ENCODE results near the gene ANKS1B. TPM values are rescaled to one million over a fixed set of nuclear protein-coding genes. Genes with fewer than 3 reads are reported as not detected.

Gene ANKS1B
- total RNA-seq, 4 donors from 2014 or later: 16.6 to 62.6 (median 40.2) TPM

- no peak for DNase-seq
- Histone ChIP-seq H3K27me3 (no peaks in the 10 kb centered on the region), H3K36me3 (no peaks in the 10 kb centered on the region), H3K9me3 (no peaks in the 10 kb centered on the region), H3K4me3 (no peak overlapping the region), H3K27ac (no peak overlapping the region), H3K4me1 (no peaks in the 10 kb centered on the region)
- intact Hi-C loops (cut with DNase I; ENCODE audit: low total_unique reads): no loop called here
- TF ChIP-seq CTCF (IDR thresholded peaks at IDR 0.05): no peak
- no peak for TF ChIP-seq POLR2A (IDR thresholded peaks at IDR 0.05)
These were observed 132.1 kb downstream of the ANKS1B start for GRCh38 chr12:99852666-99853065.

- H3K36me3 ChIP-seq: no peaks in the 10 kb centered on the region
- DNase-seq: no peak
- H3K27ac ChIP-seq: no peak overlapping the region
- intact Hi-C loops (cut with DNase I; ENCODE audit: low total_unique reads): no loop called here
- no peaks in the 10 kb centered on the region for H3K4me1 ChIP-seq
- no peaks in the 10 kb centered on the region for H3K9me3 ChIP-seq
- no peak overlapping the region for H3K4me3 ChIP-seq
- TF ChIP-seq POLR2A (IDR thresholded peaks at IDR 0.05): no peak
- no peak for TF ChIP-seq CTCF (IDR thresholded peaks at IDR 0.05)
- no peaks in the 10 kb centered on the region for H3K27me3 ChIP-seq
These were observed 136.8 kb downstream of the ANKS1B start for GRCh38 chr12:99847936-99848335.

DNA sequence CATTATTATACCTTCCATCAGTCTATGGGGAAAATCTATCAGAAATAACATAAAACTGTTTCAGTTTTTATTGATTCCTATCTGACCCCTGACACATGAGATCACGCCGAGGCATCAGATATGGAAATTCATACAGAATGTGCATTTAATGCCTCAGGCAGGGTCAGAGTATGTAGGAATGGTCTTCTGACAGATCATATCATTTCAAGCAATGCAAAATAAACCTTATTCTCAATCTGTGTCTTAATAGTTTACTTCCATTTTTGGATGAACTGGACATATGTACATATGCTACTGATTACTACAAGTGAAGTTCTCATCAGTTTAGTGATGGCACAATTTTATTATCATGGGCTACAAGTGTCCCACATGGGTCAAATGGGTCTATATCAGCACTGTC is 150.0 kb downstream of the ANKS1B start:
- Histone ChIP-seq H3K27me3 (no peaks in the 10 kb centered on the region), H3K9me3 (no peaks in the 10 kb centered on the region), H3K4me3 (no peak overlapping the region), H3K27ac (no peak overlapping the region), H3K4me1 (no peaks in the 10 kb centered on the region), H3K36me3 (no peaks in the 10 kb centered on the region)
- no peak for DNase-seq
- intact Hi-C loops (cut with DNase I; ENCODE audit: low total_unique reads): no loop called here
- TF ChIP-seq CTCF (IDR thresholded peaks at IDR 0.05): no peak
- TF ChIP-seq POLR2A (IDR thresholded peaks at IDR 0.05): no peak

DNA sequence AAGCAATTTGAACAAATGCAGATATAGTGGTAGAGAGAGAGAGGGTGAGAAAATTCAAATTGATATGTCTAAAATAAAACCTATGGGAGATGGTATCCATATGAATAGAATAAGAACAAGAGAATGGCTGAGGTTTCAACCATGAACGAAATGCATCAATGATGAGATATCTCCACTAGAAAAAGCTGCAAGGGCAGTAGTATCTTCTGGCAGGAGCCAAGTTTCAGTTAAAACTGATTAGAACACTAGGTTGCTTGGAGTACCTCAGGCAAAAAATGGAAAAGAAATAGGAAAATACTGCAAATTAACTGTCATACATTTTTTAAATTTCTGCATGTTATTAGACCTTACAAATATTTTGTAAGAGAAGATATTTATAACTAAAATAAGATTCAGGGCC is 151.3 kb downstream of the ANKS1B start:
- H3K27me3 ChIP-seq: no peaks in the 10 kb centered on the region
- TF ChIP-seq CTCF (IDR thresholded peaks at IDR 0.05) (no peak), POLR2A (IDR thresholded peaks at IDR 0.05) (no peak)
- H3K9me3 ChIP-seq: no peaks in the 10 kb centered on the region
- no peak for DNase-seq
- no peak overlapping the region for H3K27ac ChIP-seq
- no peak overlapping the region for H3K4me3 ChIP-seq
- H3K36me3 ChIP-seq: no peaks in the 10 kb centered on the region
- intact Hi-C loops (cut with DNase I; ENCODE audit: low total_unique reads): no loop called here
- no peaks in the 10 kb centered on the region for H3K4me1 ChIP-seq

GRCh38 chr12:99824900-99825542 is 159.7 kb downstream of the ANKS1B start:
- Histone ChIP-seq H3K9me3 (no peaks in the 10 kb centered on the region), H3K27me3 (no peaks in the 10 kb centered on the region), H3K4me1 (no peaks in the 10 kb centered on the region), H3K36me3 (no peaks in the 10 kb centered on the region), H3K27ac (no peak overlapping the region), H3K4me3 (no peak overlapping the region)
- no peak for TF ChIP-seq CTCF (IDR thresholded peaks at IDR 0.05)
- no peak for TF ChIP-seq POLR2A (IDR thresholded peaks at IDR 0.05)
- intact Hi-C loops (cut with DNase I; ENCODE audit: low total_unique reads): no loop called here
- DNase-seq: no peak
